Measurements from ENCODE around the gene USH2A. TPM values are rescaled to one million over a fixed set of nuclear protein-coding genes. Genes with fewer than 3 reads are reported as not detected.

The USH2A gene
- polyA plus RNA-seq, 2 of the 4 experiments (the other 2 are of a cell fraction): not detected

DNA sequence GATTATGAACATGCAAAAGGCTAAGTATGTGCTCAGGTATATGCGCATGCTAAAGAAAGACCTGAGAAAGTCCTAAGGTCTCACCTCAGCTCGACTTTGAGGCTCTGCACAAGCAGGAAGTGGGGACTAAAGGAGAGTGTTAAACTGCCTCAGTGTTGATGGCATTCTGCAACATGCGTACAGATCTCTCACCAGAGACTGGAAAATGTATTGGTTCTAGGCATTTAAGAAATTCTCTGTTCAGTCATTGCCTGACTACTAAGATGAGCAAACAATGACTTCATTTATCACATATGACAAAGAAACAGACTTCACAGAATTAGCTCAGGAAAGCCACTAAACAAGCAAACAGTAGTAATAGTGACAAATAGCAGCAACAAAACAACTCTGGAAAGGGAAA, 90.8 kb downstream of the USH2A start:
- FAIRE-seq: no peak
- Histone ChIP-seq H3K4me2 (no peak overlapping the region), H3K4me3 (no peak overlapping the region), H3K27ac (no peak overlapping the region), H3K4me1 (no peaks in the 10 kb centered on the region), H3K9me3 (no peaks in the 10 kb centered on the region)
- no peak for ATAC-seq
- TF ChIP-seq CBX8 (IDR thresholded peaks at IDR 0.05): no peak
- TF ChIP-seq EHMT2 (IDR thresholded peaks at IDR 0.05; ENCODE audit: low read depth): no peak
- no peak for TF ChIP-seq SREBF2 (IDR thresholded peaks at IDR 0.05)
- TF ChIP-seq ZFP36 (IDR thresholded peaks at IDR 0.05; ENCODE audit: borderline replicate concordance, partially characterized antibody): no peak
- no peak for TF ChIP-seq HEYL (CRISPR knock-in tag; IDR thresholded peaks at IDR 0.05)
- no peak for TF ChIP-seq SMC3 (IDR thresholded peaks at IDR 0.05)
- TF ChIP-seq PBX3 (IDR thresholded peaks at IDR 0.05): no peak
- no peak for TF ChIP-seq FOXS1 (CRISPR knock-in tag; IDR thresholded peaks at IDR 0.05)
- no peak for TF ChIP-seq BHLHE40 (IDR thresholded peaks at IDR 0.05; ENCODE audit: low read depth, low read length)
- TF ChIP-seq, protein P1, sequence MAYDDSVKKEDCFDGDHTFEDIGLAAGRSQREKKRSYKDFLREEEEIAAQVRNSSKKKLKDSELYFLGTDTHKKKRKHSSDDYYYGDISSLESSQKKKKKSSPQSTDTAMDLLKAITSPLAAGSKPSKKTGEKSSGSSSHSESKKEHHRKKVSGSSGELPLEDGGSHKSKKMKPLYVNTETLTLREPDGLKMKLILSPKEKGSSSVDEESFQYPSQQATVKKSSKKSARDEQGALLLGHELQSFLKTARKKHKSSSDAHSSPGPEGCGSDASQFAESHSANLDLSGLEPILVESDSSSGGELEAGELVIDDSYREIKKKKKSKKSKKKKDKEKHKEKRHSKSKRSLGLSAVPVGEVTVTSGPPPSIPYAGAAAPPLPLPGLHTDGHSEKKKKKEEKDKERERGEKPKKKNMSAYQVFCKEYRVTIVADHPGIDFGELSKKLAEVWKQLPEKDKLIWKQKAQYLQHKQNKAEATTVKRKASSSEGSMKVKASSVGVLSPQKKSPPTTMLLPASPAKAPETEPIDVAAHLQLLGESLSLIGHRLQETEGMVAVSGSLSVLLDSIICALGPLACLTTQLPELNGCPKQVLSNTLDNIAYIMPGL (CRISPR knock-in tag; IDR thresholded peaks at IDR 0.05; ENCODE audit: borderline replicate concordance): no peak
- no peak for TF ChIP-seq E2F6 (IDR thresholded peaks at IDR 0.05; ENCODE audit: borderline replicate concordance, low read depth)
- no peak for TF ChIP-seq MAFK (IDR thresholded peaks at IDR 0.05; ENCODE audit: partially characterized antibody)
- no peak for TF ChIP-seq RNF2 (IDR thresholded peaks at IDR 0.05; ENCODE audit: borderline replicate concordance, low read depth)
- no peak for TF ChIP-seq REST (IDR thresholded peaks at IDR 0.05)
- no peak for TF ChIP-seq ESRRA (IDR thresholded peaks at IDR 0.05; ENCODE audit: borderline replicate concordance, low read length)
- CTCF ChIA-PET: no interaction called here
- POLR2A ChIA-PET: no interaction called here
- WGBS (ENCODE audit: missing lambda C conversion rate): 36% methylated on average over 3 of the region's 3 CpGs
- DNase-seq (ENCODE audit: low read depth in 1 of 2, low spot score in 1 of 2): no peak

- TF ChIP-seq EP300 (IDR thresholded peaks at IDR 0.05) (no peak), ZNF302 (CRISPR knock-in tag; IDR thresholded peaks at IDR 0.05) (no peak), ATOH8 (CRISPR knock-in tag; IDR thresholded peaks at IDR 0.05; ENCODE audit: low read depth) (no peak), ZSCAN20 (CRISPR knock-in tag; IDR thresholded peaks at IDR 0.05) (no peak)
- TF ChIP-seq, protein P2, sequence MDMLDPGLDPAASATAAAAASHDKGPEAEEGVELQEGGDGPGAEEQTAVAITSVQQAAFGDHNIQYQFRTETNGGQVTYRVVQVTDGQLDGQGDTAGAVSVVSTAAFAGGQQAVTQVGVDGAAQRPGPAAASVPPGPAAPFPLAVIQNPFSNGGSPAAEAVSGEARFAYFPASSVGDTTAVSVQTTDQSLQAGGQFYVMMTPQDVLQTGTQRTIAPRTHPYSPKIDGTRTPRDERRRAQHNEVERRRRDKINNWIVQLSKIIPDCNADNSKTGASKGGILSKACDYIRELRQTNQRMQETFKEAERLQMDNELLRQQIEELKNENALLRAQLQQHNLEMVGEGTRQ (IDR thresholded peaks at IDR 0.05): no peak
- ATAC-seq (no peak), FAIRE-seq (no peak), DNase-seq (ENCODE audit: low read depth in 1 of 2, low spot score in 1 of 2) (no peak)
- POLR2A ChIA-PET: no interaction called here
- Histone ChIP-seq H3K27ac (no peak overlapping the region), H3K4me1 (no peaks in the 10 kb centered on the region), H3K9me3 (no peaks in the 10 kb centered on the region), H3K4me3 (no peak overlapping the region), H3K4me2 (no peak overlapping the region)
- CTCF ChIA-PET: no interaction called here
- 5% methylated on average over 2 of the region's 2 CpGs for WGBS (ENCODE audit: missing lambda C conversion rate)
Measured at GRCh38 chr1:216332003-216332402, 91.2 kb downstream of the USH2A start.
